Head of caudate nucleus (tissue), 42 donors: Measurements from ENCODE around the gene NUAK2.
A peak's percentile ranks its signal among the peaks of the same experiment; 100 is the strongest.

Experiments used
- DNase-seq, 42 donors: peaks; one replicate each; pipeline versions ENCODE4 v3.0.0 to v3.0.0-alpha.2; 2020 to 2021; ENCODE audit warnings: mixed read lengths in 7 of 42
- intact Hi-C: fragments of 100-400 bp; cut with DNase I; formaldehyde crosslinking; loops from one replicate; pipeline ENCODE4 v1.15.0; 2022

NUAK2 gene

GRCh38 chr1:205268846-205269680, 52.5 kb downstream of the NUAK2 start:
- intact Hi-C loops: no loop called here

GRCh38 chr1:205267306-205267902, 54.1 kb downstream of the NUAK2 start:
- DNase-seq: no peak
- intact Hi-C loops: no loop called here

More at GRCh38 chr1:205268846-205269680, 52.5 kb downstream of the NUAK2 start:
- DNase-seq: peak in 1 of 42 donors; percentile 17

- intact Hi-C loops: no loop called here
- no peak for DNase-seq
Observed at GRCh38 chr1:205266611-205267305, 54.8 kb downstream of the NUAK2 start.

- intact Hi-C loops: no loop called here
- DNase-seq: no peak
Observed at GRCh38 chr1:205263580-205264190, 57.9 kb downstream of the NUAK2 start.

GRCh38 chr1:205262731-205263171, 58.8 kb downstream of the NUAK2 start:
- intact Hi-C loops: no loop called here
- no peak for DNase-seq

GRCh38 chr1:205261946-205262691, 59.4 kb downstream of the NUAK2 start:
- DNase-seq: no peak
- intact Hi-C loops: no loop called here

- intact Hi-C loops: no loop called here
- peak in 2 of 42 donors; percentile 49 to 75 for DNase-seq
Observed at GRCh38 chr1:205260948-205261732, 60.4 kb downstream of the NUAK2 start.

- intact Hi-C loops: loop anchor here (5.0 kb wide), 1 partner anchor 273 kb away; no protein-coding TSS in a partner anchor
Observed at GRCh38 chr1:205259998-205260397, 61.5 kb downstream of the NUAK2 start.

GRCh38 chr1:205259324-205259832, 62.2 kb downstream of the NUAK2 start:
- intact Hi-C loops: loop anchor here (5.0 kb wide), 1 partner anchor 272 kb away; no protein-coding TSS in a partner anchor
- no peak for DNase-seq

More at GRCh38 chr1:205259998-205260397, 61.5 kb downstream of the NUAK2 start:
- DNase-seq: no peak

- intact Hi-C loops: loop anchor here (5.0 kb wide), 1 partner anchor 271 kb away; no protein-coding TSS in a partner anchor
- peak; percentile 42 to 94 (median 80) for DNase-seq
Observed at GRCh38 chr1:205258719-205259118, 62.8 kb downstream of the NUAK2 start.

- DNase-seq: no peak
- intact Hi-C loops: loop anchor here (5.0 kb wide), 1 partner anchor 271 kb away; no protein-coding TSS in a partner anchor
Observed at GRCh38 chr1:205258261-205258691, 63.3 kb downstream of the NUAK2 start.

GRCh38 chr1:205257735-205258134, 63.8 kb downstream of the NUAK2 start:
- intact Hi-C loops: loop anchor here (2.0 to 5.0 kb wide), 2 partner anchors 29 to 270 kb away; no protein-coding TSS in a partner anchor
- DNase-seq: peak in 15 of 42 donors; percentile 45 to 80 (median 64)

- DNase-seq: peak in 29 of 42 donors; percentile 45 to 81 (median 63)
- intact Hi-C loops: loop anchor here (2.0 to 5.0 kb wide), 2 partner anchors 28 to 270 kb away; no protein-coding TSS in a partner anchor
Observed at GRCh38 chr1:205256951-205257625, 64.5 kb downstream of the NUAK2 start.

- peak; percentile 80 to 98 (median 95) for DNase-seq
- intact Hi-C loops: loop anchor here (2.0 to 5.0 kb wide), 2 partner anchors 27 to 269 kb away; no protein-coding TSS in a partner anchor
Observed at GRCh38 chr1:205255941-205256780, 65.4 kb downstream of the NUAK2 start.
